Measurements from ENCODE around the gene SMAD3.
A peak's percentile ranks its signal among the peaks of the same experiment; 100 is the strongest.

SMAD3 gene

DNA sequence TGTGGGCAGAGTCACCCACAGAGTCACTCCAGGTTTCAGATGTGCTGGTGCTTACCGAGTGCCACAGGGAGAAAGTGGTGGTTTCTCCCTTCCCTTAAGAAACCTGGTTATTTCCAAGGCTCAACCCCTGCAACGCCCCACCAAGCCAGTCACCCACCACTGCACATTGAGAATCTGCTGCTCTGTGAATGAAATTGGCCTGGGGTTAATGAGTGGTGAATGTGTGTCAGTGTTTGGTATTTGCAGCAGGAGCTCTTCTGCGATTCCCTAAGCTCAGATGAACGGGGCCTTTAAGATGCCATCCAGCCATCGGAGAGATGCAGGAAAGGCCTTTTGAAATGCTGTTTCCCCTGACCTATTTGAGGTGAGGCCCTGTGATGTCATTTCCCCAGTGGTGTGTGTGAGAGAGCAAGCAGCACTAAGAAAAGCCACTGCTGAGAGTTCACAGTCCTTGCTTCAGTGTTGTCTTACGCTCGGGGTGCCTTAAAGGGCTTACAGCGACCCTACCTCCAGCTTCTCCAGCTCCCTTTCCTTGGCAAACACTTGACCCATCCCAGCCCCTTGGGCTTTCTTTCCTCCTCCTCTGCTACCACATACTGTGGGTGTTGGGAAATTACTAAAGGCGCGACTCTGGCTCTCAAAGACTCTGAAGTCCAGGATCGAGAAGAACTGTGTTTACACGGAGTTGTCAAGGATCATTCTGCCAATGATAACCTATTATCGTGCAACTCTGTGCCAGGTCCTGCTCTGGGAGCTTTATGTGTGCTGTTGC, 68.9 kb downstream of the SMAD3 start (continued):
- TF ChIP-seq REST (tag by site-specific recombination; IDR thresholded peaks at IDR 0.05) (no peak), ZFP37 (tag by site-specific recombination; IDR thresholded peaks at IDR 0.05) (no peak), ZBTB8A (tag by site-specific recombination; IDR thresholded peaks at IDR 0.05) (no peak), ZNF629 (tag by site-specific recombination; IDR thresholded peaks at IDR 0.05) (peak; percentile 79), ZBTB17 (tag by site-specific recombination; IDR thresholded peaks at IDR 0.05) (peak; percentile 79), ZBTB20 (tag by site-specific recombination; IDR thresholded peaks at IDR 0.05) (0 out of 2 replicates have a peak, but pooled peaks have one; percentile 46), ZNF544 (tag by site-specific recombination; IDR thresholded peaks at IDR 0.05) (no peak), ZNF398 (tag by site-specific recombination; IDR thresholded peaks at IDR 0.05) (no peak), ZNF366 (tag by site-specific recombination; conservative IDR thresholded peaks at IDR 0.05) (0 out of 2 replicates have a peak, but pooled peaks have one; percentile 20), ZNF335 (tag by site-specific recombination; conservative IDR thresholded peaks at IDR 0.05) (no peak), ZNF214 (tag by site-specific recombination; IDR thresholded peaks at IDR 0.05; ENCODE audit: borderline replicate concordance) (no peak), ZBTB21 (tag by site-specific recombination; IDR thresholded peaks at IDR 0.05) (peak; percentile 63; the same call in 1 of the 2 replicates), ZNF112 (tag by site-specific recombination; IDR thresholded peaks at IDR 0.05) (no peak), ZNF48 (tag by site-specific recombination; IDR thresholded peaks at IDR 0.05) (no peak), ZBTB7A (tag by site-specific recombination; IDR thresholded peaks at IDR 0.05; ENCODE audit: low read depth) (no peak), TRIM28 (IDR thresholded peaks at IDR 0.05; ENCODE audit: borderline replicate concordance, low read length) (no peak), ZNF664 (tag by site-specific recombination; IDR thresholded peaks at IDR 0.05) (no peak)
- TF ChIP-seq, protein P1, sequence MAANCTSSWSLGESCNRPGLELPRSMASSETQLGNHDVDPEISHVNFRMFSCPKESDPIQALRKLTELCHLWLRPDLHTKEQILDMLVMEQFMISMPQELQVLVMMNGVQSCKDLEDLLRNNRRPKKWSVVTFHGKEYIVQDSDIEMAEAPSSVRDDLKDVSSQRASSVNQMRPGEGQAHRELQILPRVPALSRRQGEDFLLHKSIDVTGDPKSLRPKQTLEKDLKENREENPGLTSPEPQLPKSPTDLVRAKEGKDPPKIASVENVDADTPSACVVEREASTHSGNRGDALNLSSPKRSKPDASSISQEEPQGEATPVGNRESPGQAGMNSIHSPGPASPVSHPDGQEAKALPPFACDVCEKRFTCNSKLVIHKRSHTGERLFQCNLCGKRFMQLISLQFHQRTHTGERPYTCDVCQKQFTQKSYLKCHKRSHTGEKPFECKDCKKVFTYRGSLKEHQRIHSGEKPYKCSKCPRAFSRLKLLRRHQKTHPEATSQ (tag by site-specific recombination; IDR thresholded peaks at IDR 0.05), result no peak
- TF ChIP-seq, protein P2, sequence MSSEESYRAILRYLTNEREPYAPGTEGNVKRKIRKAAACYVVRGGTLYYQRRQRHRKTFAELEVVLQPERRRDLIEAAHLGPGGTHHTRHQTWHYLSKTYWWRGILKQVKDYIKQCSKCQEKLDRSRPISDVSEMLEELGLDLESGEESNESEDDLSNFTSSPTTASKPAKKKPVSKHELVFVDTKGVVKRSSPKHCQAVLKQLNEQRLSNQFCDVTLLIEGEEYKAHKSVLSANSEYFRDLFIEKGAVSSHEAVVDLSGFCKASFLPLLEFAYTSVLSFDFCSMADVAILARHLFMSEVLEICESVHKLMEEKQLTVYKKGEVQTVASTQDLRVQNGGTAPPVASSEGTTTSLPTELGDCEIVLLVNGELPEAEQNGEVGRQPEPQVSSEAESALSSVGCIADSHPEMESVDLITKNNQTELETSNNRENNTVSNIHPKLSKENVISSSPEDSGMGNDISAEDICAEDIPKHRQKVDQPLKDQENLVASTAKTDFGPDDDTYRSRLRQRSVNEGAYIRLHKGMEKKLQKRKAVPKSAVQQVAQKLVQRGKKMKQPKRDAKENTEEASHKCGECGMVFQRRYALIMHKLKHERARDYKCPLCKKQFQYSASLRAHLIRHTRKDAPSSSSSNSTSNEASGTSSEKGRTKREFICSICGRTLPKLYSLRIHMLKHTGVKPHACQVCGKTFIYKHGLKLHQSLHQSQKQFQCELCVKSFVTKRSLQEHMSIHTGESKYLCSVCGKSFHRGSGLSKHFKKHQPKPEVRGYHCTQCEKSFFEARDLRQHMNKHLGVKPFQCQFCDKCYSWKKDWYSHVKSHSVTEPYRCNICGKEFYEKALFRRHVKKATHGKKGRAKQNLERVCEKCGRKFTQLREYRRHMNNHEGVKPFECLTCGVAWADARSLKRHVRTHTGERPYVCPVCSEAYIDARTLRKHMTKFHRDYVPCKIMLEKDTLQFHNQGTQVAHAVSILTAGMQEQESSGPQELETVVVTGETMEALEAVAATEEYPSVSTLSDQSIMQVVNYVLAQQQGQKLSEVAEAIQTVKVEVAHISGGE (tag by site-specific recombination; conservative IDR thresholded peaks at IDR 0.05; ENCODE audit: low read depth), result peak; percentile 50; the same call in 1 of the 2 replicates
